Type B pancreatic cell (in vitro differentiated cells): Measurements from ENCODE around the gene CCAR1. TPM values are rescaled to one million over a fixed set of nuclear protein-coding genes. Genes with fewer than 3 reads are reported as not detected.

ENCODE experiments used
- DNase-seq: peaks from one replicate; pipeline ENCODE4 v3.0.0; 2021; ENCODE audit warnings: mixed read lengths; ENCODE audit not compliant: unreplicated experiment; ENCODE audit errors: extremely low spot score
- H3K27ac Mint-ChIP-seq: 2 replicates; pipeline ENCODE4 v1.8.0; 2021; ENCODE audit warnings: mild to moderate bottlenecking, mixed read lengths
- H3K27me3 Mint-ChIP-seq: 2 replicates; pipeline ENCODE4 v1.8.0; 2021; ENCODE audit warnings: mixed read lengths
- H3K36me3 Mint-ChIP-seq: 2 replicates; pipeline ENCODE4 v1.8.0; 2021; ENCODE audit warnings: mixed read lengths
- H3K4me1 Mint-ChIP-seq: one replicate; pipeline ENCODE4 v1.8.0; 2021; ENCODE audit warnings: mixed read lengths; ENCODE audit not compliant: unreplicated experiment
- H3K4me3 Mint-ChIP-seq: 2 replicates; pipeline ENCODE4 v1.8.0; 2021; ENCODE audit warnings: mild to moderate bottlenecking, mixed read lengths
- H3K9me3 Mint-ChIP-seq: 2 replicates; pipeline ENCODE4 v1.8.0; 2021; ENCODE audit warnings: mixed read lengths
- CTCF ChIP-seq: fragments of 200-600 bp; sonication (generic); conservative IDR thresholded peaks from 2 replicates; pipeline ENCODE4 v1.5.0; 2021; ENCODE audit warnings: antibody characterized with exemption, mild to moderate bottlenecking
- total RNA-seq: library from RNA; stranded (reverse); gene quantifications from 2 replicates; pipeline ENCODE4 v1.2.1, GENCODE V29; 2021; ENCODE audit warnings: low replicate concordance

The CCAR1 gene
- total RNA-seq, 1 donor from 2014 or later, result 109 TPM

GRCh38 chr10:68781613-68782574, 60.9 kb downstream of the CCAR1 start:
- H3K27ac Mint-ChIP-seq, result no peak overlapping the region
- DNase-seq, result no peak
- no peaks in the 10 kb centered on the region for H3K9me3 Mint-ChIP-seq
- H3K4me3 Mint-ChIP-seq, result no peak overlapping the region
- no peaks in the 10 kb centered on the region for H3K27me3 Mint-ChIP-seq
- no peaks in the 10 kb centered on the region for H3K4me1 Mint-ChIP-seq
- TF ChIP-seq CTCF, result no peak
- peaks cover 44% of the 10 kb centered on the region for H3K36me3 Mint-ChIP-seq

- Mint-ChIP-seq H3K27ac (no peak overlapping the region), H3K27me3 (no peaks in the 10 kb centered on the region), H3K4me1 (no peaks in the 10 kb centered on the region), H3K4me3 (no peak overlapping the region), H3K36me3 (peaks cover 38% of the 10 kb centered on the region), H3K9me3 (no peaks in the 10 kb centered on the region)
- no peak for TF ChIP-seq CTCF
- no peak for DNase-seq
Observed at GRCh38 chr10:68784476-68784875, 63.4 kb downstream of the CCAR1 start.

GRCh38 chr10:68787813-68788212, 66.8 kb downstream of the CCAR1 start:
- Mint-ChIP-seq H3K27me3 (no peaks in the 10 kb centered on the region), H3K27ac (no peak overlapping the region), H3K36me3 (peaks cover 16% of the 10 kb centered on the region), H3K9me3 (no peaks in the 10 kb centered on the region), H3K4me1 (no peaks in the 10 kb centered on the region), H3K4me3 (no peak overlapping the region)
- no peak for TF ChIP-seq CTCF
- DNase-seq, result no peak

- H3K36me3 Mint-ChIP-seq, result peaks cover 15% of the 10 kb centered on the region
- no peak for TF ChIP-seq CTCF
- H3K27me3 Mint-ChIP-seq, result no peaks in the 10 kb centered on the region
- DNase-seq, result no peak
- H3K4me3 Mint-ChIP-seq, result no peak overlapping the region
- H3K9me3 Mint-ChIP-seq, result no peaks in the 10 kb centered on the region
- no peaks in the 10 kb centered on the region for H3K4me1 Mint-ChIP-seq
- H3K27ac Mint-ChIP-seq, result no peak overlapping the region
Observed at GRCh38 chr10:68790476-68790875, 69.4 kb downstream of the CCAR1 start.

GRCh38 chr10:68792115-68792514, 71.1 kb downstream of the CCAR1 start:
- Mint-ChIP-seq H3K27me3 (no peaks in the 10 kb centered on the region), H3K4me3 (no peak overlapping the region), H3K9me3 (no peaks in the 10 kb centered on the region), H3K4me1 (no peaks in the 10 kb centered on the region), H3K27ac (no peak overlapping the region), H3K36me3 (peaks cover 6% of the 10 kb centered on the region)
- TF ChIP-seq CTCF, result peak; percentile 52
- DNase-seq, result no peak
